HG02588 (cell line): Measurements from ENCODE around the gene LYZL2.
"Not testable (repeated sequence)": the region's sequence is repeated elsewhere in the genome, so short reads cannot be mapped to it uniquely, and the experiment has no call there.

Source experiments
- ATAC-seq: cut with Tn5 transposase; IDR thresholded peaks from one replicate; pipeline ENCODE4 v1.9.1; 2021; ENCODE audit warnings: mild to moderate bottlenecking, moderate library complexity; ENCODE audit not compliant: unreplicated experiment

Gene LYZL2

DNA sequence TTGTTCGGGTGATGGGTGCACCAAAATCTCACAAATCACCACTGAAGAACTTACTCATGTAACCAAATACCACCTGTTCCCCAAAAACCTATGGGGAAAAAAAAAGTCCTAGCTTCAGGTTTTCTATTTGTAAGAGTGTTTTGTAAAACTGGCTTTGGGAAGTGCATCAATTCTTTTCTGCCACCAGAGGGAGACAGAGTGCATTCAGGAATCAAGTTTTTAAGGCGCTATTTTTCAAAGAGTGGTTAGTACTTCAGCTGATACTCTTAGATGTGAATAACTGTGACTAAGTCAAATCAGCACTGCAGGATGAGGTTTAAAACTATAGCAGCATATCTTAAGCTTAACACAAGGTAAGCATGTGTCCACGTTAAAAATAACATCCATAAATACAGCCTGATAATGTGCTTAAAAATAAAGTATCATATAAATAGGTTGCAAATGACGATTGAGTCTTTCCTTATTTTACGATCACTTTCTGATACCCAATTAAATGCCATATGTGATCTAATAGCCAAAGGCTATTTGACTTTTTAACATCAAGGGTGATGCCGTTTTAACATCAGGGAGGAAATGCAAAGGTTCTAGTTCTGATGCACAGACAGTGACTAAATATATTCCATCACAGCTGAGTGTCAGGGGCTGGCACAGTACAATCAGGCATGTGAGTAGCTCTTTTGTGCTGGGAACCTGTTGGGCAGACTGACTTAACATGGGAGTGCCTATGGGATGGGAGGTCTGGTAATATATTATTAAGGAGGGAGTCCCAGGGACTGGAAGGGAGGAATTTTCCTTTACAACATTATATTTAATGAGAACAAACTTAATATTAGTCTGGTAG, 10.6 kb upstream of the LYZL2 start:
- ATAC-seq, result no peak

DNA sequence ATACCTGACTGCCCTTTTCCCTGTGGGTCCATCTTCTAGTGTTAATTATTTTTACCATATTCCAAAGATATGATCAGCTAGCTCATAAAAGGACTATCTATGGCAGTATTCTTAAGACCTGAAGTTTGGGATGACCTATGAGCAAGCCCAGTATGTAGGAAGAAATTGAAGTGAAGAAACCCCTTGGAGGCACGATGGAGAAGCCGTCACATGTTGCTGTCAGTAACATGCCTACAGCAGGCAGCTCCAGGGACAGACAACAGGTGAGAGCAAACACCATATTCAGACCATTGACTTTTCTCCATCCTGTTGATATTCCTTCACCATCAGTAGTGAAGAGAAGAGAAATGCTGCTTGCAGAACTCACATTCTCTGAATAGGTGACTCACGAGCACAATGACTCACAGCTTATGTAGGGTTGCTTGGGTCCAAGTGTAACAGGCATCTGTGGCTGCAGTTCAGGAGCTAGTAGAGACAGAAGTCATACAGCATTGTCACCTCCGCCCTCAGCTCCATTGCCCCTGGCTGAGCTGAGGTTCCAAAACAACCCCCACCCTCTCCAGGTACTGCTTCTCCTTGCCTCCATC, 8.4 kb upstream of the LYZL2 start:
- ATAC-seq, result no peak

DNA sequence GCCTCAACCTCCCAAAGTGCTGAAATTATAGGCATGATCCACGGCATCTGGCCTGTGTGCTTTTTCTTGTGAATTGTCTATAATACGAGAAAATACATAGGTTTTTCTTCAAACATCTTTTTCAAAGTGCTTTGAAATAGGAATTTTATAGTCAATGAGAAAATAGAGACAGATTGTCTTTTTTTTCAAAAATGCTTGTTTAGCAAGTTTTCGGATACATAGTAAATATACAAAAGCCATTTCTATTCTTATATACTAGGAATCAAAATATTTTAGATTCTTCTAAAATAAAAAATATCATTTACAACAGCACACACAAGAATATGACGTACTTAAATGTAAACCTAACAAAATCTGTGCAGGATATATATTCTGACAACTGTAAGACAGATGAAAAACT, 1.6 kb upstream of the LYZL2 start:
- no peak for ATAC-seq

DNA sequence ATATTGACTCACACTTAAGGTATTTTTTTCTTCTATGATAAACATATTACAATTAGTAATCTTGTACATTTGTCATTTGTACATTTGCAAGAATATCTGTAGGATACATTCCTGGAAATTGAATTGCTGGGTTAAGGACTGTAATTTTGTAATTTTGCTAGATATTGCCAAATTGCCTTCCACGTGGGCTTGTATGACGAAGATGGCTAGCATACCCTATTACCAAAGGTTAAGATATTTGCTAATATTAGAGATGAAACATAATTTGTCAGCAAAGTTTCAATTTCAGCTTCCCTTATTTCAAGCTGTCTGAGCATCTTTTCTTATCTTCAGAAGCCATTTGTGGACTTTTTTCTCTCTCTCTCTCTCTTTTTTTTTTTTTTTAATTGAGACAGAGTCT, 1.0 kb upstream of the LYZL2 start:
- no peak for ATAC-seq

DNA sequence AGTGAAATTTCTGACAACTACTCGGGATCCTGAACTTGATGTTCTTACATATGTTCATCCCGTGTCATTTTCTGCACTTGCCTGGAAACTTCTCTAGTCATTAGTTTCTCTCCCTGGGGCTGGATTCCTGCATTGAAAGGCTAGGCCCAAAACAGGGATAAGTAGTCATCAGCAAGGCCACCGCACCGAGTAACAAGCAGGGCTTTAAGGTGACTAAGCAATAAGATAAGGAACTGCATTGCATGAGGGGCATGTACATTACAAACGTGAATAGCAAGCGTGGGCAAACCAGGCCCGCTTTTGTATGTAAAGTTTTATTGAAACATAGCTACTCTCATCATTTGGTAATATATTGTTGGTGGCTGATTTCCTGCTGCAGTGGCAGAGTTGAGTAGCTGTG, 977 bp downstream of the LYZL2 start:
- ATAC-seq, result not testable (repeated sequence)

DNA sequence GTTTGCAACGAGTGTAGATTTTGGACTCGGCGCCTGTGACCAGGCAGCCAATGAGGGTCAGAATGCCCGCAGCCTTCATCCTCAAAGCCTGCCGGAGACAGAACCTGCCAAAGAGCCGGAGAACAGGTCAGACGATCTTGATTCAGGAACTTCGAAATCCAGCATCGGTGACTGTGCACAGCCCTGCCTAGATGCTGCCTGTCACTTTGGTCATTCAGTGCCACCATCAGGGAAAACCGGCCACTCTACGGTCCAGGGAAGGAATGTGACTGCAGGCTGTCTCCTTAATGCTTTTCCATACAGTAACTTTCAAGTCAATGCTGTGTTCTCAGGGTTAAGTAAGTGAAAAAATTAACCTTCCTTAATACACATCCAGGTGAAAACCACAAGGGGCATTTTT, 2.7 kb downstream of the LYZL2 start:
- not testable (repeated sequence) for ATAC-seq

DNA sequence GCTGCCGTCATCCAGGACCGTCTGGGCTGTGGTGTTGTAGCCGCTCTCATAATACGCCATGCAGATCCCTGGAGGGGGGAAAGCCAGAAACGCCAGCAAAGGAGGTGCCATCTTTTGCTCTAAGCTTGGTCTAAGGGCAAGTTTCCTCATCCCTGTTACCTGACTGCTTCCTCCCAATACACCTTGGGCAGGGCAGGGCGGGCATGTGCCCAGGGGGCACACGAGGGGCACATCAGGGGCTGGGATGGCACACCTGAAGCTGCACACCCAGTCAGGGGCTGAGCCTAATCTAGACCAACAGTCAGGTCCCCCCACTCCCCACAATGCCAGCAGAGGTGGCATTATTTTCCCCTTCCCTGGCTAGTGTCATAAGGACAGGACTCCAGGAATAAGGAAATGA, 3.4 kb downstream of the LYZL2 start:
- ATAC-seq, result not testable (repeated sequence)

DNA sequence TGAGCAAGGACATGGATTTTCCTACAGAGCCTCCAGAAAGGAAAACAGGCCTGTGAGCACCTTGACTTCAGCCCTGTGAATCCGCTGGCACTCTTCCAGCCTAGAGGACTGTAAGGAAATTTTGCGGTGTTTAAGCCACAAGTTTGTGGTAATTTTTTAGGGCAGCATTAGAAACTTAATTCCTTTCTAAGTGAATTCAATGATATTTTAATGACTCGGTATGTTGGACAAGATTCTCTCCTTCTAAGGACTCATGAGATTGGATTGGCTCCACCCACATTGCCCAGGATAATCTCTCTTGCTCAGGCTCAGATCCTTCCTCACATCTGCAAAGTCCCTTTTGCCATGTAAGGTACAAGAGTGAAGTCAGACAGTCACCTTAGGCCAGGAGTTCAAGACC, 4.5 kb downstream of the LYZL2 start:
- no peak for ATAC-seq

DNA sequence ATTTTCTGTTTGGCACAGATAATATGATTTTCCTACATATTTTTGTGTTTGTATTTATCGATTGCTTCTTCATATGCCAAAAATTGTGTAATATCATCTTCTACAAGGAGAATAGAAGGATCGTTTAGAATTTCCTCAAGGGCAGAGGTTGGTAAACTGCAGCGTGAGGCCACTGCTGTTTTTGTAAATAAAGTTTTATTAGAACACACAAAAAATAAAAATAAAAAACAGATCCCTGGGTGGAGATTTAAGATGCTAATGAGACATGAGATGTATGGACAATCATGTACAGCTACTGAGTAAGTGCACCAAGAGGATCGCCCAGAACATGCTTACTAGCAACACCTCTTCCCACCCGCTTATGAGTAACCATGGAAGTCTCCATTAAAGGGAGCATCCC, 9.6 kb downstream of the LYZL2 start:
- ATAC-seq, result no peak

DNA sequence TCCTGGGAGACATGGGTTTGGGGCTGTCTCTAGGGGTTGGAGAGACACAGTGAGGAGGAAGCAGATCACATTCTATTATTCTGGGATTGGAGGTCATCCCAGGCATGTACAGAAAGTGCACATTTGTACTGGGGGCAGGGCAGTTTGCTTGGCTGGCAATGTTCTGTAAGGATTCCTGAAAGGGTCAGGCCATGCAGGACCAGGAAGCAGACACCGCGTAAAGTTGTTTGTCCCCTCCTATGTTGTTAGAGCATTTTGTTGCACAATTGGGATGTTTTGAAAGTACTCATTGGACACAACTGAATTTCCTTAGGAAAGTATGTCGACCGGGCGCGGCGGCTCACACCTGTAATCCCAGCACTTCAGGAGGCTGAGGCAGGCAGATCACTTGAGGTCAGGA, 12.5 kb downstream of the LYZL2 start:
- no peak for ATAC-seq

DNA sequence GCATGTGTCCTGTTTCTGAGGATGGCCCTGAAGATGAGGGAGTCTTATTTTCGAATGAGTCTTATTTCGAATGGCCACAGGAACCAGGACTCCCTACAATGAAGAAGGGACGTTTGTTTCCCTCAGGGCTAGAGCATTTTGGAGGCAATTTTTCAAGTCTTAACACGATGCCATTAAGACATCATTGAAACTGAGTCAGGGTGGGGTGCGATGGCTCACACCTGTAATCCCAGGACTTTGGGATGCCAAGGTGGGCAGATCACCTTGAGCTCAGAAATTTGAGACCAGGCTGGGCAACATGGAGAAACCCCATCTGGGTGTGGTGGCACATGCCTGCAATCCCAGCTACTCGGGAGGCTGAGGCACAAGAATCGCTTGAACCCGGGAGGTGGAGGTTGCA, 18.5 kb downstream of the LYZL2 start:
- ATAC-seq, result not testable (repeated sequence)

DNA sequence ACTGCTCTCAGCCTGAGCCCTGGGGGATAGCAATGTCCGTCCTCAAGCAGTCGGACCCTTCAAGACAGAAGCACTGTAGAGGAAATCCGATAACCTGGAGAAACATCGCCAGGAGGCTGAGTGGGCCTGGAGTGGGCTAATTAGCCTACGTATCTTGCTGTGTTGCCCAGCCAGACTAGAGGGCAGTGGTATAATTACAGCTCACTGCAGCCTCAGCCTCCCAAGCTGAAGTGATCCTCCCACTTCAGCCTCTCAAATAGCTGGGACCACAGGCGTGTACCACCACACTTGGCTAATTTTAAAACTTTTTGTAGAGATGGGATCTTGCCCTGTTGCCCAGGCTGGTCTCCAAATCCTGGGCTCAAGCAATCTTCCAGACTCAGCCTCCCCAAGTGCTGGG, 21.7 kb downstream of the LYZL2 start:
- no peak for ATAC-seq

DNA sequence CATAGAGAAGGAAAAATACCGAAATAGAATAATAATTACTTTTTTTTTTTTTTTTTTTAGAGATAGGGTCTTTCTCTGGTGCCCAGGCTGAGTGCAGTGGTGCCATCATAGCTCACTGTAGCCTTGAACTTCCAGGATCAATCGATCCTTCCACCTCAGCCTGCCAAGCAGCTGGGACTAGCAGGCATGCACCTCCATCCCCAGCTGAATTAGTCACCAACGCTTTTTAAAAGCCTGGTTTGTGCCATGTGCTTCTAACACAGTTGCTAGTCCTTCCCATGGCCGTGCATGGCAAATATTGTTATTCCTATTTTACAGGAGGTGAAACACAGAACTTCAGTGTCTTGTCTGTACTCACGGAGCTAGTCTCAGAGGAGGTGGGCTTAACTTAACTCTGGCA, 23.2 kb downstream of the LYZL2 start:
- no peak for ATAC-seq

DNA sequence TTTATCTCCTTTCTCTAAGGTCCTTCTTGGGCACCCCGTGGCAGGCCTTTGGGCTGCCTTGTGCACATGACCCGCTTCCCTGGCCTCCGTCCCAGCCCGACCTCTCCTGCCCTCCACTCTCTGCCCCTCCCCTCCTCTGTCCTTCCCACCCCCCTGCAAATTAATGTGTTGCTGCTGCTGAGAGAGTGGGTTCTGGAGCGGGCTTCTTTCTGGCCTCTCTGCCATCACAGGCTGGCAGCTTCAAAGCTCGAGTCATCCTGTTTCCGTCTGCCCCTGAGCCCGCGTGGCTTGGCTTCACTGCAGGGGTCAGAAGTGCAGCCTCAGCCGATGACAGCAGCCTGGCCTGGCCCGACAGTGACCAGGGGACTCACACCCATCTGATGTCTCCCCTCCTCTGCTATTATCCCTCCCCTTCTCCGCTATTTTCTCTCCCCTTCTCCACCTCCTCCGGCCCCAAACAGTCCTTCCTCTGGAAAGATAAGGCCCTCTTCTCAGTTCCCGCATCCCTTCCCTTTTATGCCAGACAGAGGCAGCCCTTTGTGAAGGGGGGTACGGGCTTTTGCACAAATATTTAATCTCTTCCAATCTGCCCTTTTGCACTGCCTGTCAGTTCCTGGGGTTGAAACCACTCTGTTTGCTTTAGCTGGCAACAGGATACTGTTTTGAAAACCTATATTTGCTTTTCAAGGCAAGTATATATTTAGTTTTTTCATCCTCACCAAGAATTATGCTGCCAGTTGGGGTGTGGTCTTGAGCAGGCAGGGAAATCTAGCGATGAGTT, 24.0 kb downstream of the LYZL2 start:
- not testable (repeated sequence) for ATAC-seq

DNA sequence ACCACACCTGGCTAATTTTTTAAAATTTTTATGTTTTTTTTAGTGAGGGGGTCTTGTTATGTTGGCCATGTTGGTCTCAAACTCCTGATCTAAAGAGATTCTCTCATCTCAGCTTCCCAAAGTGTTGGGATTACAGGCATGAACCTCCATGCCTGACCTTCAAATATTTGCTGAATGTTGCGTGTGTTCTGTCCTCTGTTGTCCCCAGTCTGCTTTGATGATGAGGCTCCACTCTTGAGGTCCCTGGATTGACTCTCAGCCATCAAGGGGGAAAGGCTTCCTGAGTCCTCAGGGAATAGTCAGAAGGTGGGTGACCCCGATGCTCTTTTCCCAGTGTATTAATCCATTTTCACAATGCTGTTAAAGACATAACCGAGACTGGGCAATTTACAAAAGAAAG, 26.0 kb downstream of the LYZL2 start:
- no peak for ATAC-seq

DNA sequence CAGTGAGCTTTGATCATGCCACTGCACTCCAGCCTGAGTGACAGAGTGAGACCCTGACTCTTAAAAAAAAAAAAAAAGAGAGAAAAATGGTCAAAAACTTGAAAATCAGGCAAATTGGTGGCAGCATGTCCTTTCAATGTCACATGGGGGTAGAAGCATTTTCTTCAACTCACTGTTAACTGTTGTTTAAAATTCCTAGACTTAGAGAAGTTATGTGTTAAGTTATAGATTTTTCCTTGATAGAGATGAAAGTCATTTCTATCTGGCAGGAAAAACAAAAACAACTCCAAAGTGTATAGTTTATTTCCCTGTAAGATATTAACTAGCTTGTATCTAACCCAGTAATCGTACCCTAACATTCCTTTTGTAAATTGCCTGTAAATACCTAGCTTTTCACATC, 26.8 kb downstream of the LYZL2 start:
- no peak for ATAC-seq

DNA sequence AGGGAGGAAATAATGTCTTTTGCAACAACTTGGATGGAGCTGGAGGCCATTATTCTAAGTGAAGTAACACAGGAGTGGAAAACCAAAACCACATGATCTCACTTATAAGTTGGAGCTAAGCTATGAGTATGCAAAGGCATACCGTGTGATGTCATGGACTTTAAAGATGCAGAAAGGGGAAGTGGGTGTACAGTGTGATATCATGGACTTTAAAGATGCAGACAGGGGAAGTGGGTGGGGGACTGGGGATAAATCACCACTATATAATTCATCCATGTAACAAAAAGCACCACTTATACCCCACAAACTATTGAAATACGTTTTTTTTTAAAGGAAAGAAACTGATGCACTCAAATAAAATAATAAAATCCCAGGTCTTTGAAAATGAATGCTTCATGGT, 29.5 kb downstream of the LYZL2 start:
- ATAC-seq, result no peak

DNA sequence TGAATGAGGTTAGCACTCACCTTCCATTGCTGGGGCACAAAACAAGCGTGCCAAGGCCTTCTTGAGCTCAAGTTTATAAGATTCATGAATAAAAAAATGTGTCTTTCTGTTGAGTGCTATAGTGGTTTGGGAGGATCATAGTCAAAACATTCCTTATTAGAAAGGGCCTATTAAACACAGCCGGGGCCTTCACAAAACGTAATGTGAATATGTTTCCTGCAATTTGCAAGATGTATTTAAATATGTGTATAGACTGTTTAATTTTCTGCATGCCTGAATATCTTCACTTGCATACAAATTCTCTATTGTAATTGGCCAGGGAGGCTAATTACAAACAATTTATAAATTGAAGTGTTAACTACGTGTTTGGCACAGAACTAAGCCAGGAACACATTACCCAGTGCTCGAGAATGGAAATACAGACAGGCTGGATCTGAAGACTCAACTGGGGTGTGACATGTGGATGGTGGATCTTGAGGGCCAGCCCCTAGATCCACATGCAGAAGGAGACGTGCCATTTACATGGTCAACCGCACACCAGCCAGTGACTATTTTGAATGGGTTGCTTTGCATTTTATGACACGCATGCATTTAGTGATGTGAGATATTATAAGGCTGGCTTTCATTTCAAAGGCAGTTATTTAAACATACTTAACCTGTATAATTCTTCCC, 31.3 kb downstream of the LYZL2 start:
- ATAC-seq, result no peak

DNA sequence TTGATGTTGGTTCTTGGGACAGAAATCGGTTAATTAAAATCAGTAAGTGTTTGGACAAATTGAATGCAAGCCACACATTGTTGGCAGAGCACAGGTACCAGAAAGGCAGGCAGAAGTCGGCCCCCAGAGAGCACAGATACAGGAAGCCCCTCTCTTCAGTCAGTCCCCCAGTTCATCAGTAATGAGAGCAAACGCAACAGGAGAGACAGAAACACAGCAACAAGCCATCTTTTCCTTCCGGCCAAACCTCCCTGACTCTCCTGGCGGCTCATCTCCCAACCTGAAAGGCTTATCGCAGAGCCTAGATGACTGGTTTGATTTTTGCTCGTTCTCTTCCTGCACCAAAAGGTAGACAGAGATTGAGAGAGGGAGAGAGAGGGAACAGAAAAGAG, 32.1 kb downstream of the LYZL2 start:
- ATAC-seq, result not testable (repeated sequence)

DNA sequence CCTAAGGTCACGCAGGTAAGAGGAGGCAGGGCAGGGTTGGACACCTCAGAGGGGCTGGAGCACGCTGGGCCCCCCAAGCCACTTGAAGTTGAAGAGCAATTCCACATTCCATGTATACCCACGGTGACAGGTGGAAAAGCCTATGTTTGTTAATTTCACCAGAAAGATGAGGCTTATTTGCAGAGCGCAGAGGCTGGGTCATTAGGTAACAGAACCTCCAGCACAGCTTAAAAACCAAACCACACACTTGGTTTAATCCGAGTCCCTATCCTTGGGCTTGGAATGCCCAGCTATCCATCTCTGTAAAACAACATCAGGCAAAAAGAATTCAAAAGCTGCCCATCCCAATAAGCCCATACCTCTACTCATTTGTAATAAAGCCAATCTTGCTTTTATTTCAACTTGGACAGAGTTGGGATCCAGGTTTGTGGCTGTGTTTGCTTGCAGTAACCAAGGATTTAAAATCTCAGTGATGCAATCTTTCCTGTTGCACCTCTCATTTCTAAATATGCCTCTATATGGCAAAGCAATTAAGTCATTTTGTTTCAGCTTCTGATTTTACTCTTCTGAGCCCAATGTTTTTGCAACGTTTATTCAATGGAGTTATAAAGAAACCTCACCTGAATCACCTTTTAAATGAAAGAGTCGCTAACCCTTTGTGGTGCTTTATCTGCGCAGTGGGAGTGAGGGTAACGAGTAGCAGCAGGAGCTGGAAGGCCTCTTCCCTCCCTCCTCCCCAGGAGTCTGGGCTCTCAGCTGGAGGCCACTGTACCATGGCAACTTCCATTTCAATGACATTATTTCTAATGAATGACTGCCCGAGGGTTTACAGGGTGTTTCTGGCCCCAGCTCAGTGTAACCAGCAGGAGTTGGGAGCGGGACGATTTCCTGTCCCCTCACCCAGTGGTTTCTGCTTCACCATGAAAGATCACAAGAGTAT, 32.8 kb downstream of the LYZL2 start:
- ATAC-seq, result not testable (repeated sequence)
